Measurements from ENCODE around the gene LPCAT3. TPM values are rescaled to one million over a fixed set of nuclear protein-coding genes. Genes with fewer than 3 reads are reported as not detected.

The LPCAT3 gene
- total RNA-seq (2022; extraction: Qiagen RNA extraction) = 25.5 to 29.9 TPM (median 29.1 TPM) in 5 replicates

GRCh38 chr12:7018350-7019042 is at the start of gene LPCAT3:
Gene LPCAT3, minus strand, starts transcription at chr12:7018476. Its CDS starts 52 bp downstream, at chr12:7018424.

GRCh38 chr12:7060353-7060954 is 42.2 kb upstream of the LPCAT3 start, which contains the start of gene C1S:
Gene C1S, plus strand, starts transcription at chr12:7060718. Its CDS starts 1,195 bp downstream, at chr12:7061913.

GRCh38 chr12:6950811-6951540 is 67.3 kb downstream of the LPCAT3 start, which contains the start of gene PTPN6:
Gene PTPN6, plus strand, starts transcription at chr12:6951356. Its CDS starts 157 bp downstream, at chr12:6951513.

GRCh38 chr12:6943722-6944380 is 74.4 kb downstream of the LPCAT3 start, which contains the start of the genes C12orf57 and RNU7-1:
Gene C12orf57, plus strand, starts transcription at chr12:6944022. Its CDS starts 100 bp downstream, at chr12:6944122.
Gene RNU7-1, plus strand, starts transcription at chr12:6943816.

GRCh38 chr12:6927379-6928021 is 90.8 kb downstream of the LPCAT3 start, which contains the start of gene ATN1:
Gene ATN1, plus strand, starts transcription at chr12:6927959. Its CDS starts 6,043 bp downstream, at chr12:6934002.

Other genes starting within 250 kb of the LPCAT3 start
- gene LAG3, start 246.0 kb downstream of the LPCAT3 start, total RNA-seq (2022; extraction: Qiagen RNA extraction) = 0.89 to 2.3 TPM (median 1.4 TPM) in 5 replicates
- not detected in 5 replicates for gene CD4, start 228.9 kb downstream of the LPCAT3 start, total RNA-seq (2022; extraction: Qiagen RNA extraction)
- gene GPR162, start 196.7 kb downstream of the LPCAT3 start, total RNA-seq (2022; extraction: Qiagen RNA extraction) = 0.23 to 0.53 TPM (median 0.45 TPM) in 5 replicates
- gene P3H3, start 190.1 kb downstream of the LPCAT3 start, total RNA-seq (2022; extraction: Qiagen RNA extraction) = 19.8 to 29.8 TPM (median 28.7 TPM) in 5 replicates
- 1.2 to 2.3 TPM (median 1.9 TPM) in 5 replicates for gene GNB3, start 177.6 kb downstream of the LPCAT3 start, total RNA-seq (2022; extraction: Qiagen RNA extraction)
- gene CDCA3, start 167.2 kb downstream of the LPCAT3 start, total RNA-seq (2022; extraction: Qiagen RNA extraction) = 71.5 to 81.3 TPM (median 75.3 TPM) in 5 replicates
- 74.8 to 79.3 TPM (median 76.6 TPM) in 5 replicates for gene USP5, start 166.3 kb downstream of the LPCAT3 start, total RNA-seq (2022; extraction: Qiagen RNA extraction)
- gene TPI1, start 150.9 kb downstream of the LPCAT3 start, total RNA-seq (2022; extraction: Qiagen RNA extraction) = 1,486 to 1,673 TPM (median 1,653 TPM) in 5 replicates
- gene SPSB2, start 145.2 kb downstream of the LPCAT3 start, total RNA-seq (2022; extraction: Qiagen RNA extraction) = 23.1 to 34.6 TPM (median 32.3 TPM) in 5 replicates
- gene LRRC23, start 113.7 kb downstream of the LPCAT3 start, total RNA-seq (2022; extraction: Qiagen RNA extraction) = 16.4 to 19.0 TPM (median 18.3 TPM) in 5 replicates
- gene ENO2, start 103.9 kb downstream of the LPCAT3 start, total RNA-seq (2022; extraction: Qiagen RNA extraction) = 35.9 to 40.2 TPM (median 37.3 TPM) in 5 replicates
- gene ATN1, start 90.5 kb downstream of the LPCAT3 start, total RNA-seq (2022; extraction: Qiagen RNA extraction) = 48.7 to 75.7 TPM (median 72.9 TPM) in 5 replicates
- not detected in 5 replicates for gene RNU7-1, start 74.7 kb downstream of the LPCAT3 start, total RNA-seq (2022; extraction: Qiagen RNA extraction)
- gene C12orf57, start 74.5 kb downstream of the LPCAT3 start, total RNA-seq (2022; extraction: Qiagen RNA extraction) = 275 to 319 TPM (median 310 TPM) in 5 replicates
- 7.9 to 13.5 TPM (median 11.7 TPM) in 5 replicates for gene PTPN6, start 67.1 kb downstream of the LPCAT3 start, total RNA-seq (2022; extraction: Qiagen RNA extraction)
- 289 to 333 TPM (median 326 TPM) in 5 replicates for gene PHB2, start 47.8 kb downstream of the LPCAT3 start, total RNA-seq (2022; extraction: Qiagen RNA extraction)
- gene EMG1, start 47.6 kb downstream of the LPCAT3 start, total RNA-seq (2022; extraction: Qiagen RNA extraction) = 56.9 to 66.4 TPM (median 62.2 TPM) in 5 replicates
- gene C1S, start 42.2 kb upstream of the LPCAT3 start, total RNA-seq (2022; extraction: Qiagen RNA extraction) = 38.3 to 56.5 TPM (median 44.5 TPM) in 5 replicates
- gene C1R, start 74.0 kb upstream of the LPCAT3 start, total RNA-seq (2022; extraction: Qiagen RNA extraction) = 28.8 to 47.1 TPM (median 29.1 TPM) in 5 replicates
- gene C1RL, start 90.7 kb upstream of the LPCAT3 start, total RNA-seq (2022; extraction: Qiagen RNA extraction) = 11.1 to 15.7 TPM (median 12.2 TPM) in 5 replicates
- 0.52 TPM in 1 of 5 replicates, not detected in the others for gene RBP5, start 110.4 kb upstream of the LPCAT3 start, total RNA-seq (2022; extraction: Qiagen RNA extraction)
- gene CLSTN3, start 111.9 kb upstream of the LPCAT3 start, total RNA-seq (2022; extraction: Qiagen RNA extraction) = 11.3 to 20.0 TPM (median 16.0 TPM) in 5 replicates
- 23.8 to 30.4 TPM (median 29.5 TPM) in 5 replicates for gene PEX5, start 171.2 kb upstream of the LPCAT3 start, total RNA-seq (2022; extraction: Qiagen RNA extraction)

Data from A549 treated with Mapracorat at 1 μM for 4 hours (cell line).